Measurements from ENCODE around the gene PRR29.

Gene PRR29

DNA sequence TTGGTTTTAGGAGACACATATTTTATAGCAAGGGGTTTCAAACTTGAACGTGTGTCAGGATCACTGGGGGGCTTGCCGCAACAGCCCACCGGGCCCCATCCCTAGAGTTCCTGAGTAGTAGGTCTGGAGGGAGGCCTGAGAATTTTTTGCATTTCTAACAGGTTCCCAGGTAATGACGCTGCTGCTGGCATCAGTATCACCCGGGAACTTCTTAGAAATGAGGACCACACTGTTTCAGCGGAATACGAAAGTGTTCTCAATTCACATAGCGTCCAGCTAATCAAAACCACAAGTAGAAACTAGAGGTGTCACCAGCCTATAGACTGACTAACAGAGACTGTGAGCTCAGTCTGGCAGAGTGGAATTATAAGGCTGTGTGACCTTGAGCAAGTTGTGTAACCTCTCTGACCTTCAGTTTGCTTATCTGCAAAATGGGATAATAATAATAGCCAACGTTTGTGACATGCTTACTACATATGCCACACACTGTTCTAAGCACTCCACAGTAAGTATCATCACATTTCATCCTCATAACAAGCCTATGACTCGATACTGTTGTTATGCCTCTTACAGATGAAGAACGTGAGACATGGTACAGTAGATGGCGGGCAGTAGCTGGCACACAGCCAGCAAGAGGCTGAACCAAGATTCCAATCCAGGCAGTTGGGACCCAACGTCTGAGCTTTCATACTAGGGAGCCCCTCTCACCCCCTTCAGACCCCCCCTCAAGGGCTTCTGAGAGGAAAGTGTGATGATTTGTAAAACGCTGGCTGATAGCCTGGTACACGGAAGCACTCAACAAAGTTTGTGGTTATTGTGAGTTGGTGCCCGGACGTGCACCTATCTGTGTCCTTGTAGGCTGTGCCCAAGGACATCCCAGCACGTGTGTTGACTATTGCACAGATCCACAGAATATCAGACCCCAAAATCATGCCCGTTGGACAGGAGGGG is 26.9 kb downstream of the PRR29 start:
- DNase-seq (ENCODE audit: low read depth in 2 of 2), result peak in 1 of 2 donors; percentile 39
- H3K4me3 ChIP-seq (replicated peaks in 1 of 2; ENCODE audit: low read depth in 2 of 2, low read length in 2 of 2), result no peak overlapping the region

GRCh38 chr17:64025732-64026294 is 27.7 kb downstream of the PRR29 start:
- peak; percentile 76 to 82 for DNase-seq (ENCODE audit: low read depth in 2 of 2)
- no peak overlapping the region for H3K4me3 ChIP-seq (replicated peaks in 1 of 2; ENCODE audit: low read depth in 2 of 2, low read length in 2 of 2)
- TF ChIP-seq, protein P1, sequence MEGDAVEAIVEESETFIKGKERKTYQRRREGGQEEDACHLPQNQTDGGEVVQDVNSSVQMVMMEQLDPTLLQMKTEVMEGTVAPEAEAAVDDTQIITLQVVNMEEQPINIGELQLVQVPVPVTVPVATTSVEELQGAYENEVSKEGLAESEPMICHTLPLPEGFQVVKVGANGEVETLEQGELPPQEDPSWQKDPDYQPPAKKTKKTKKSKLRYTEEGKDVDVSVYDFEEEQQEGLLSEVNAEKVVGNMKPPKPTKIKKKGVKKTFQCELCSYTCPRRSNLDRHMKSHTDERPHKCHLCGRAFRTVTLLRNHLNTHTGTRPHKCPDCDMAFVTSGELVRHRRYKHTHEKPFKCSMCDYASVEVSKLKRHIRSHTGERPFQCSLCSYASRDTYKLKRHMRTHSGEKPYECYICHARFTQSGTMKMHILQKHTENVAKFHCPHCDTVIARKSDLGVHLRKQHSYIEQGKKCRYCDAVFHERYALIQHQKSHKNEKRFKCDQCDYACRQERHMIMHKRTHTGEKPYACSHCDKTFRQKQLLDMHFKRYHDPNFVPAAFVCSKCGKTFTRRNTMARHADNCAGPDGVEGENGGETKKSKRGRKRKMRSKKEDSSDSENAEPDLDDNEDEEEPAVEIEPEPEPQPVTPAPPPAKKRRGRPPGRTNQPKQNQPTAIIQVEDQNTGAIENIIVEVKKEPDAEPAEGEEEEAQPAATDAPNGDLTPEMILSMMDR (IDR thresholded peaks at IDR 0.05; ENCODE audit: low read depth, low read length), result peak; percentile 94

More for the DNA sequence above, 26.9 kb downstream of the PRR29 start:
- TF ChIP-seq, protein P1 (IDR thresholded peaks at IDR 0.05; ENCODE audit: low read depth, low read length), result no peak

GRCh38 chr17:64028874-64029464 is 30.8 kb downstream of the PRR29 start:
- TF ChIP-seq, protein P1 (IDR thresholded peaks at IDR 0.05; ENCODE audit: low read depth, low read length), result peak; percentile 78
- peak; percentile 76 to 81 for DNase-seq (ENCODE audit: low read depth in 2 of 2)
- H3K4me3 ChIP-seq (replicated peaks in 1 of 2; ENCODE audit: low read depth in 2 of 2, low read length in 2 of 2), result no peak overlapping the region

- TF ChIP-seq, protein P1 (IDR thresholded peaks at IDR 0.05; ENCODE audit: low read depth, low read length), result no peak
- peak in 1 of 2 donors; percentile 16 for DNase-seq (ENCODE audit: low read depth in 2 of 2)
- no peak overlapping the region for H3K4me3 ChIP-seq (replicated peaks in 1 of 2; ENCODE audit: low read depth in 2 of 2, low read length in 2 of 2)
These were observed 33.9 kb downstream of the PRR29 start for GRCh38 chr17:64032081-64032480.

- no peak overlapping the region for H3K4me3 ChIP-seq (replicated peaks in 1 of 2; ENCODE audit: low read depth in 2 of 2, low read length in 2 of 2)
- TF ChIP-seq, protein P1 (IDR thresholded peaks at IDR 0.05; ENCODE audit: low read depth, low read length), result no peak
- DNase-seq (ENCODE audit: low read depth in 2 of 2), result no peak
These were observed 38.2 kb downstream of the PRR29 start for GRCh38 chr17:64036198-64036922.

GRCh38 chr17:64037180-64037579 is 39.0 kb downstream of the PRR29 start:
- no peak for DNase-seq (ENCODE audit: low read depth in 2 of 2)
- TF ChIP-seq, protein P1 (IDR thresholded peaks at IDR 0.05; ENCODE audit: low read depth, low read length), result no peak
- H3K4me3 ChIP-seq (replicated peaks in 1 of 2; ENCODE audit: low read depth in 2 of 2, low read length in 2 of 2), result no peak overlapping the region

All from cardiac fibroblast (primary cell).